IPS DF 4.7 (cell line): ENCODE results near the gene HOXD9.

Source experiments
- DNase-seq: peaks from one replicate; pipeline ENCODE4 v3.0.0-alpha.2; 2013; ENCODE audit warnings: low spot score; ENCODE audit errors: extremely low read depth

Gene HOXD9

DNA sequence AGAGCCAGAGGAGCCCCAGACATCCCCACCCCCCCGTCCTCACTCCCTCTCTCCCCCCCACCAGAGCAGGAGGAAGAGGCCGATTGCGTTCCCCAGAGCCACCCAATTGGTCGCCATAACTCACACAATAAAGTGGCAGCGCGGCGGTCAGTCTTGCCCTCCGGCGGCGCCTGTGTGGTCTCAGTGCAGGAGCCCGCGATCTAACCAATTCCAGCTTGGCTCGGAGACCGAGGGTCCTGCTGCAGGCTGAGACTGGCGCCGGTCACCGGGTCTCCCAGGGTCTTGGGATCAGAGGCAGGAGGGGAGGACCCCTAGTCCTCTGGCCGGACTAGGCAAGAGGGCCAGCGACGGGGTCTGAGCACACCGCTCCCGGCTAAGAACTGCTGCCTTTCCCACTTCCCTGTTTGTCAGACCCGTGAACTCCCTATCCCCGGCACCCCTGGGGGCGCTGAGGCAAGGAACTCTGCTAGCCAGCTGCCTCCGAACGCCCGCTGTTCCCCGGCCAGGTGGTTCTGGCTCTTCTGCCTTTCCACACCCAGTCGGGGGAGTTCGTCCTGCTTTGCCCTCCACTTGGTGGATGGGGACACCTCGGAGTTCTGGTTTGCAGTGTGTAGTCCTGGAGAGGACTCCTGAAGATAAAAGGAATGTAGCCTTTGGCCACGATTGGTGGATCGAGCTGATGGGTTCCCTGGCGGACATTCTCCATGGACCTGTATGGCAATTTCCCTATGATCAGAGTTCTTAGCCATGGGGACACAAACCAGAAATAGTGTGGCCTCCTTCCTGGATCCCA is 24.0 kb upstream of the HOXD9 start:
- DNase-seq, result no peak

GRCh38 chr2:176099159-176099727 is 23.3 kb upstream of the HOXD9 start:
- DNase-seq, result no peak

- DNase-seq, result no peak
Observed at GRCh38 chr2:176099728-176100546, 22.6 kb upstream of the HOXD9 start, which contains the start of gene HOXD12. Gene HOXD12, plus strand, starts transcription at chr2:176099795. Its CDS starts 7 bp downstream, at chr2:176099802.

DNA sequence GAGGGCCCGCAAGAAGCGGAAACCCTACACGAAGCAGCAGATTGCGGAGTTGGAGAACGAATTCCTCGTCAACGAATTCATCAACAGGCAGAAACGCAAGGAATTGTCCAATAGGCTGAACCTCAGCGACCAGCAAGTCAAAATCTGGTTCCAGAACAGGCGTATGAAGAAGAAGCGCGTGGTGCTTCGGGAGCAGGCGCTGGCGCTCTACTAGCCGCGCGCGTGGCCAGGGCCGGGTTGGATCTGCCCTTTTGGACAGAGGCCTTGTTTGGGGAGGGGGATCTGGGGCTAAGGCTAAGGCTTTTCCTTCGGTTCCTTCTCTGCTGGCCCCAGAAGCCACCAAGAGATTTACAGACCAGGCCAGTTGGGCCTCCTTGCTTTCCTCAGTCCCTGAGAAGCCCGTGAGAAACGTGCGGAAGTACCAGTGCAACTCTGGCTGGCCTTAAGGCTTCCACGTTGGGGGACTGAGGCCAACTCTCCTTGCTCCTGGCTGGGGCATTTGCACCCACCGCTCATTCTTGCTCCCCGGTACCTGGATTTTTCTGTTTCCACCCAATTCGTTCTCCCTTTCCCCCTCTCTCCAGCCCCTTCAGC is 21.9 kb upstream of the HOXD9 start:
- DNase-seq, result no peak

DNA sequence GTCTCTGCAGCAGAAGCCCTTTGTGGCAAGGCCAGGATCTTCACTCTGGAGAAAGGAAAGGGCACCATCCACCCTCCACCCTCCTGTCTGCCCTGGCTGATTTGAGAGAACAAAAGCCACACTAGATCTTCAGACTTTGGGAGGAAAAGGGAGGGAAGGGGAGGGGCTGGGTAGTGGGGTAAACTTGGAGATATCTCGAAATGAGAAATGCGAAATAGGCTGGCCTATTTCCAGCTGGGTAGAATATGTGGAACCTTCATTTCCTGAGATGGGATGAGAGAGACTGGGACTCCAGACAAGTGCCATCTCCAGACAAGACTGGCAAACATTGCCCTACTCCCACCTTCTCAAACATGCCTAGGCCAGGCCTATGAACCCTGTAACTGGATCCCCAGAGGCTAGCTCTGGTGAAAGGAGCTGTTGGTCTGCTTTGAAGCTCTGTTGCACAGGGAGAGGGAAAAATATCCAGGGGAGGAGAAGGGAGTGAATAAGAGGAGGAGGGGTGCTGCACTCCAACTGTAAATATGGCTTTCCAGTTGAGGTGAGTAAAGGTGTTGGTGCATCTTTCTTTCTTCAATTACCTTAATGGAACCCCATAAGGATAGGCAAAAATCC is 21.2 kb upstream of the HOXD9 start:
- no peak for DNase-seq

DNA sequence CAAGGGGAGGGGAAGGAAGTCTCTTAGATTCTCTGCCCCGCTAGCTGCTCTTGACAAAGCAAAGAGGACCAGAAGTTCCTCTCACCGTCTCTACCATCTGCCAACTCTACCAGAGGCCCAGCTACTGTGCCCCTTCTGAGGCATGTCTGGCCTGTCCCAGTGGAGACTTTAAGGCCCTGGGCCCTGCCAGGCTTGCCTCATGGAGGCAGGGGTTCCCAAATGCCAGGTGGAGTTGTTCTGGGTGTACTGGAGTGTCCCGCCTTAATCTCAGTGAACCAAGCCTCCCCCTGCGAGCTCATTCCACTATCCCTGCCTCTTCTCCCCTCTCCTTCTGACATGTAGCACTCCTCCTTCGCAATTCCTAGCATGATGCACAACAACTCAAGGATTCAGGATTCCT is 20.7 kb upstream of the HOXD9 start:
- no peak for DNase-seq

DNA sequence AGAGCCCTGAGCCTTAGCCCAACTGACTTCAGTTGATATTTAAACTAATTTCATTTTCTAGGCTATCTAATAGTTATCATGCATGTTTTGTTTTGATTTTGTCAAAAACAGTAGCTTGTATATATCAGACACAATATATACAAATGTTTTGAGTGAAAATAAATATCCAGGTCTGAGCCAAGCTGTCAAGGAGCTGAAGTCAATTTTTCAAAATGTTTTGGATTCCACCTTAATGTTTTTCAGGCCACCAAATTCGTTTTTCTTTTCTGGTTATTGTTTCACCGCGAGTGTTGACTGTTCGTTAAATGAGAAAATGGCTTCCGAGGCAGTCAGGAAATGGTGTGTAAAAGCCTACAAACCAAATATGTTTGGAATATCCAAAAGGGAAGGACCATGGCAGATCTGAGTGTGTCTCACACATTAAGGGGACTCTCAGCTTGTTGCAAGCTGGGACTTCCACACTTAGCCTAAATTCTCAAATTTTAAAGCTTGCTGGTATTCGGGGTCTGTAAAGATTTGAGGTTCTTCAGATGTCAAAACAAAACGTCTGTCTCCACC is 20.1 kb upstream of the HOXD9 start:
- no peak for DNase-seq

- no peak for DNase-seq
Observed at GRCh38 chr2:176103194-176103593, 19.3 kb upstream of the HOXD9 start.

- DNase-seq, result no peak
Observed at GRCh38 chr2:176103742-176104315, 18.7 kb upstream of the HOXD9 start.

DNA sequence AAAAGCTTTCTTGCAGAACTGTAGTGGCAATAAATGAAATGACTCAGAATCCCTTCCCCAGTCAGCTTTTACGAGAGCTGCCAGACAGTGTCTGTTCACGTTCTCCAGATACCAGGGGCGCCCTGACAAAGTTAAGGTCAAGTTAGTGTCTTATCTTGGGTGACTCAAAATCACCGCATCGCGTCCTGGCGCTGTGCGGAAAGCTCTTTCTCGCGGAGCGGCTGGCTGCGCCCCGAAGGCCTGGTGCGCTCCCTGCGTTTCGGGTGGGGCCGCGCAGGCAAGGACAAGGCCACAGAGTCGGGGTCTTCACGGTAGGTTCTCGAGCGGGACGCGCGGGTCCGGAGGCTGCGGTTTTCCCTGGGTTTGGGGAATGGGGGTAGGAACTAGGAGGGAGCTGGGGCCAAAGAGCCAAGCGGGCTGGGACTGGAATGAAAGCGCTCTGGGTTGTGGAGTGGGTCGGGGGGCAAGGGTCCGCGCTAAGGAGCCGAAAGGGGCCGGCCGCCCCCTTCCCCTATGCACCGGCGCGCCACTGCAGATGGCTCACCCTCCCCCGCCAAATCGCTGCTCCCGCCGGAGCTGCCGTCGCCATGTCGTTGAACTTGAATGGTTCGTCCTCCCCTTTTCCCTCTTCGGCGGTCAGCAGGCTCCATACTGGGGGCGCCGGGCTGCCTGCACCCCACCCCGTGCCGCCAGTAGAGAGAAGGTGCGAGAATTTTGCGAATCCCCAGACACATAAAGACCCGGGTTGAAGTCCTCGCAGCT is 18.0 kb upstream of the HOXD9 start:
- DNase-seq, result no peak

DNA sequence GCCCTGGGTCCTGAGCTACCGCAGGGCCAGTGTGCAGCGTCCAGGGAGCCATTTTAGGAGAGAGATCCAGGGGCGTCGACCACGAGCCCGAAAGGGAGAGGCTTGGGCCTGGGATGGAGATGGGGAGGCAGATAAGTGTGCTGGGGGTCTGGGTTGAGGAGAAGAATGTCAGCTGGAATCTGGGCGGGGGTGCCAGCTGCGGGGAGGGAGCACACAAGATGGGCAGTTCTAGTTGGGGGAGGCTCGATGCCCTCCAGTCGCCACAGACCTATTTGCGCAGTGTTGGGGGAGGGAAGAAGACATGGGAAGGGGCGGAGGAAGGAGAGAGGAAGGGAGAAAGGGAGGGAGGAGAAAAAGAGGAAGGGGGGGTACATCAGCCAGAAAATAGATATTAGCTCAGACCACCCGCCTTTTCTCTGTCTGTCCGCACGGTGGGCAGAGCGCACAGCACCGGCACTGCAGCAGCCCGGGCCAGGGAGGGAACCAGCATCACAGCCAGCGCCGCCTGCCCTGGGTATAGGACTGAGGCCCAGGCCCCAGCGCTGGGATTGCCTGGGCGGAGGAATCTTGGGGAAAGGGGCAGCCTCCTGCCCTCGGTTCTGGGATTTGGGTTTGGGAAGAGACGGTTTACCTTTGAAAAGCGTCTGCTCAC is 17.3 kb upstream of the HOXD9 start:
- no peak for DNase-seq

DNA sequence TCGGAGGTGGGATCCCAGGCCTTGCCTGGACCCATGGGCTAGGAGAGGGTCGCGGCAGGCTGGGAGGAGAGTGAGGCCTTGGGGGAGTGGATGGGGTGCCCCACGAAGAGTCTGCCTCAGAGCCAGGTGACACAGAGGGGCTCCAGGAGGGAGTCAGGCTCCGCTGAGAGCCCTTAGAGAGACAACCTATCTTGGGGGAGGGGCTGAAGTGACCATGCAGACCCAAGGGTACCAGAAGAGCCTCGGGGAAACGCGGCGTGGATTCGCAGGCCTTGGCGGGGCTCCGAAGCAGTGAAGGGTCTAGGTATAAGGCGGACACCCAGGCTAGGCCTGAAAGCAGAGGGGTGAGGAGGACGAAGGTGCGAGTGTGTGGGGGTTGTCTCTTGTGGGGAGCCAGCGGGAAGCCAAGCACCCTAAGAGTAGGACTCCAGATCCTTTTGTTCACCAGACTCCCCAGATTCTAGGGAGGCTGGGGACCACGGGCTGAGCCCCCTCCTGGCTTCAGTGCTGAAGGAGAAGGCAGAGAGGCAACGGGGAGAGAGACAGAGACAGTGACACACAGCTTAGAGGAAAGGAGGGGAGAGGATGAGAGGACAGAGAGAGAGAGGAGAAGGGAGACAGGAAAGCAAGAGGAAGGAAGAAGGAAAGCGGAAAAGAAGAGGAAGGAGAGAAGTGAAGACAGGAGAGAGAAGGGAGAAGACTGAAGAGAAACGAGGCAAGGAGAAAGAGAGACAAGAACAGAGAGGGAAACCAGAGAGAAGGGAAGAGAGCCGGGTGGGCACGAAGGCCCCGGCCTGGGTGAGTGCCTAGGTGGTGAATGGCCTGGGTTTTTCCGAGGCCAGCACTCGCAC is 16.6 kb upstream of the HOXD9 start:
- no peak for DNase-seq

DNA sequence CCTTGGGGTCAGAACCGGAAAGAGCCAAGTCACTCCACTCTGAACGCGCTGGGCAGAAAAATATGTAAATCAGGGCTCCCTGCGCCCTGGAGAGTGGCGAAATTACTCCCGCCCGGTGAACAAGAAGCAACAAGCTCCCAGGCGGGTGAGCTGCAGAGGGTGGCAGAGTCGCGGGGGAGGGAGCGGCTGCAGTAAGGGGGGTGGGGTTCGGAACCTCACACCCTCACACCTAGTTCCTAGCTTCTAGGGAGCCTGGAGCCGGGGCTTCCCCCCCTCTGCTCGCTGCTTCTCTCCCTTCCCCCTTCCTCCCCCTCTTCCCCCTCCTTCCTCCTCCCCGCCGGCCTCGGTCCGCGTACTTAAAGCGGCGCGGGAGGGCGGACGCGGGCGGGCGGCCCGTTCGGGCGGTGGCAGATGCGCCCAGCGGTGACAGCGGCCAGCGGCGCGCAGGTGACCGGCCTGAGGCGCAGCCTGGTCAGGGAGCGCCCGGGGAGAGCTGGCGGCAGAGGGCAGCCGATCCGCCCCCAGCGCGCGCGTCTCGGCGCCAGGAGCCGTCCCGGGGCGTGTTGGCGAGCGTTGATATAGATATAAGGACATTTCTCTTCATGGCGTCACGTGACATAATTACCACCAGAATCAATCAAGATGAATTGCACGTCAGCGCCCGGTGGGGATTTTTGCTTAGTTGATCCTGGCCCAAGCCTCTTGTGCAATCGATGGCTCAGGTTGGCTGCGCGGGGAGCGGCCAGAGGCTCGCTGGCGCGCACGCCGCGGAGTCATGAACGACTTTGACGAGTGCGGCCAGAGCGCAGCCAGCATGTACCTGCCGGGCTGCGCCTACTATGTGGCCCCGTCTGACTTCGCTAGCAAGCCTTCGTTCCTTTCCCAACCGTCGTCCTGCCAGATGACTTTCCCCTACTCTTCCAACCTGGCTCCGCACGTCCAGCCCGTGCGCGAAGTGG is 15.7 kb upstream of the HOXD9 start, which contains the start of gene HOXD11:
TSS of gene HOXD11 (plus strand) at position 700 of the 959 bp plus-strand sequence. CDS start at position 776, 76 bp downstream.
- no peak for DNase-seq

DNA sequence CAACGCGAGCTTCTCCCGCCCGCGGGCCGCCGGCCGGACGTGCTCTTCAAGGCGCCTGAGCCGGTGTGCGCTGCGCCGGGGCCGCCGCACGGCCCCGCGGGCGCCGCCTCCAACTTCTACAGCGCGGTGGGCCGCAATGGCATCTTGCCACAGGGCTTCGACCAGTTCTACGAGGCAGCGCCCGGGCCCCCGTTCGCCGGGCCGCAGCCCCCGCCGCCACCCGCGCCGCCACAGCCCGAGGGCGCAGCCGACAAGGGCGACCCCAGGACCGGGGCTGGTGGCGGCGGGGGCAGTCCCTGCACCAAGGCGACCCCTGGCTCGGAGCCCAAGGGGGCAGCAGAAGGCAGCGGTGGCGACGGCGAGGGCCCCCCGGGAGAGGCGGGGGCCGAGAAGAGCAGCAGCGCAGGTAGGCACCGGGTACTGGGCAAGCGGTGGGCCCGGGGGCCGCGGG is 14.8 kb upstream of the HOXD9 start:
- DNase-seq, result no peak

GRCh38 chr2:176109192-176109901 is 13.2 kb upstream of the HOXD9 start:
- DNase-seq, result no peak

GRCh38 chr2:176109946-176110345 is 12.6 kb upstream of the HOXD9 start:
- no peak for DNase-seq
